GM13977 (cell line): ENCODE results near the gene TRMT61B.

ENCODE experiments used
- DNase-seq: peaks from one replicate; pipeline ENCODE4 v3.0.0; 2012; ENCODE audit warnings: low spot score
- in situ Hi-C: fragments of 300-500 bp; cut with MboI; formaldehyde crosslinking; loops from one replicate; pipeline ENCODE4 v1.12.0; 2022; ENCODE audit warnings: low sequenced_read_pairs, low pct_unique_long_range_greater_than_20kb, mixed read lengths, inconsistent platforms; ENCODE audit not compliant: unreplicated experiment
- TF ChIP-seq, protein P1 (sequence below): IDR thresholded peaks from 2 replicates; pipeline ENCODE4 v1.5.1; 2012; ENCODE audit warnings: mild to moderate bottlenecking, control low read depth; ENCODE audit not compliant: insufficient read depth; ENCODE audit errors: extremely low read depth, missing control alignments

TRMT61B gene

DNA sequence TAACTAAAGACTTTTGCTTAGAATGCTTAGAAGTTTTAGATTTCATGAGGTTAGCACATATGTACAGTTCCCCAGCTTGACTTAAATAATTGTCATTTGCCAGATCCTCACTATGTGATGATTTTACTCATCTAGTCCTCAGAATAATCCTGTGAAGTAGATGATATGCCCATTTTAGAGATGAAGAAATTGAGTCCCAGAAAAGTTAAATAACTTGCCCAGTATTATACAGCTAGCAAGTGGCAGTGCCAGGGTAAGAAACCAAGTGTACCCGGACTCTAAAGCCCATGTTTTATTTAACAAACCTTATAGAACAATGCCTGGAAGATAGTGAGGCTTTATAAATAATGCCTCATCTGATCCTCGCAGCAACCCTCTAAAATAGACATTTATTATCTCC, 31.1 kb downstream of the TRMT61B start:
- DNase-seq = no peak
- TF ChIP-seq, protein P1, sequence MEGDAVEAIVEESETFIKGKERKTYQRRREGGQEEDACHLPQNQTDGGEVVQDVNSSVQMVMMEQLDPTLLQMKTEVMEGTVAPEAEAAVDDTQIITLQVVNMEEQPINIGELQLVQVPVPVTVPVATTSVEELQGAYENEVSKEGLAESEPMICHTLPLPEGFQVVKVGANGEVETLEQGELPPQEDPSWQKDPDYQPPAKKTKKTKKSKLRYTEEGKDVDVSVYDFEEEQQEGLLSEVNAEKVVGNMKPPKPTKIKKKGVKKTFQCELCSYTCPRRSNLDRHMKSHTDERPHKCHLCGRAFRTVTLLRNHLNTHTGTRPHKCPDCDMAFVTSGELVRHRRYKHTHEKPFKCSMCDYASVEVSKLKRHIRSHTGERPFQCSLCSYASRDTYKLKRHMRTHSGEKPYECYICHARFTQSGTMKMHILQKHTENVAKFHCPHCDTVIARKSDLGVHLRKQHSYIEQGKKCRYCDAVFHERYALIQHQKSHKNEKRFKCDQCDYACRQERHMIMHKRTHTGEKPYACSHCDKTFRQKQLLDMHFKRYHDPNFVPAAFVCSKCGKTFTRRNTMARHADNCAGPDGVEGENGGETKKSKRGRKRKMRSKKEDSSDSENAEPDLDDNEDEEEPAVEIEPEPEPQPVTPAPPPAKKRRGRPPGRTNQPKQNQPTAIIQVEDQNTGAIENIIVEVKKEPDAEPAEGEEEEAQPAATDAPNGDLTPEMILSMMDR = no peak
- in situ Hi-C loops = no loop called here

DNA sequence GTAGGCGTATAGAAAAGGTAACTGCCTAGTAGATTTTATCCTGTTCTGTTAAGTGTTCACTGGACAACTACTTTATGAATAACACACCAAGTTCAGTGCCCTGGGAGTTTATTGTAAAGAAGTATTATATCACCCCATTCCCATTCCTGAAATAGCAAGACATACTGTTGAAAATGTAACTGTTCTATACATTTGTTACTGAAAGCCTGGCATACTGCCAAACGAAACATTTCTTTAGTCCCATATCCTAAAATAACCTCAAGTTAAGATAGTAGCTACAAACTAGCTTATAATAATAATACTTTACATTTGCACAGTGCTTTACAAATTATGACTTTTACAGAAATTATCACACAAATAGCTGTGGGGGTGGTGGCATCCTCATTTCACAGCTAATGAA, 34.3 kb downstream of the TRMT61B start:
- in situ Hi-C loops = no loop called here
- TF ChIP-seq, protein P1 = no peak

DNA sequence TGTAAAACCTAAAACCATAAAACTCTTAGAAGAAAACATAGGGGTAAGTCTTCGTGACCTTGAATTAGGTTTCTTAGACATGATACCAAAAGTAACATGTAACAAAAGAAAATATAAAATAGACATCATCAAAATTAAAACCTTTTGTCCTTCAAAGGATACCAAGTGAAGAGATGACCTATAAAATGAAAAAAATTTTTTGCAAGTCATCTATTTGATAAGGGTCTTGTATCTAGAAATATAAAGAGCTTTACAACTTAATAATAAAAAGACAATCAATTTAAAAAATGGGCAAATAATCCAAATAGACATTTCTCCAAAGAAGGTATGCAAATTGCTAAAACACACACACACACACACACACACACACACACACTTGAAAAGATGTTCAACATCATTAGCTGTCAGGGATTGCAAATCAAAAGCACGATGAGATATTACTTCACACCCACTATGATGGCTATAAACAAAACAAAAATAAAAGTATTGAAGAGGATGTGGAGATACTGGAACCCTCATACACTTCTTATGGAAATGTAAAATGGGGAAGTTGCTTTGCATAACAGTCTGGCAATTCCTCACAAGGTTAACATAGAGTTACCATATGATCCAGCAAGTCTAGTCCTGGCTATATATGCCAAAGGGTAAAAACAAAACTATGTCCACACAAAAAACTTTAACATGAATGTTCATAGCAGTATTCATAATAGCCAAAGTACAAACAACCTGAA, 36.2 kb downstream of the TRMT61B start:
- TF ChIP-seq, protein P1 = no peak
- DNase-seq = no peak
- in situ Hi-C loops = no loop called here

More for the DNA sequence above, 34.3 kb downstream of the TRMT61B start:
- DNase-seq = no peak

DNA sequence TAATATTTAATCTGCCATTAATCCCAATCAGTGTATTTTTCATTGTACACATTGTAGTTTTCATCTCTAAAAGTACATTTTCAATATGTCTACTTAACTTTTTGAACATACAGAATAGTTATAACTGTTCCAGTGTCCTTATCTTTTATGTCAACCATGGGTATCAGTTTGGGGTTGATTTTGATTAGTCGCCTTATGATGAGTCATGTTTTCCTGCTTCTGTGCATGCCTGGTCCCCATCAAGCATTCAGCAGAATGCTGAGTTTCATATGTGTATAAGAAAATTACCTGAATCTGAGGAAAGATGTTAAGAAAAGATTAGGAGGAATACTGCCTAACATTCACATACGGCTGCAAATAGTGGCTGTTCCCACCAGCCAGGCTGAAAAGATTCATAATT, 41.7 kb downstream of the TRMT61B start:
- in situ Hi-C loops = no loop called here
- TF ChIP-seq, protein P1 = no peak
- DNase-seq = no peak

DNA sequence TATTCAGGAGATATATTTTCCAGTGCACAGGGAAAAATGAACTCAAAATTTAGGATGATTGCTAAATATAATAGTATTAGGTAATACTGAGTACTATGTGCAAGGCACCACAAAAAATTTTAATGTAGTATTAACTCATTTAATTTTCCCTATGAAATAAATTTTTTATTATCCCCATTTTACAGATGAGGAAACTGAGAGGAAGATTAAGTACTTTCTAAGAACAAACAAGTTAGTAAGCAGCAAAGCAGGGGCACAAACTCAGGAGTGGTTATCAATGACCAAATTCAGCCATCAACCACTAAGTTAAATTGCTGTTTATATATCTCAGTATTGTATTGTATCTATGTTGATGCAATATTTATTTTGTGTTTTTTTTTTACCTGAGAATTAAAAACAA, 45.2 kb downstream of the TRMT61B start:
- DNase-seq = no peak
- TF ChIP-seq, protein P1 = no peak
- in situ Hi-C loops = no loop called here

DNA sequence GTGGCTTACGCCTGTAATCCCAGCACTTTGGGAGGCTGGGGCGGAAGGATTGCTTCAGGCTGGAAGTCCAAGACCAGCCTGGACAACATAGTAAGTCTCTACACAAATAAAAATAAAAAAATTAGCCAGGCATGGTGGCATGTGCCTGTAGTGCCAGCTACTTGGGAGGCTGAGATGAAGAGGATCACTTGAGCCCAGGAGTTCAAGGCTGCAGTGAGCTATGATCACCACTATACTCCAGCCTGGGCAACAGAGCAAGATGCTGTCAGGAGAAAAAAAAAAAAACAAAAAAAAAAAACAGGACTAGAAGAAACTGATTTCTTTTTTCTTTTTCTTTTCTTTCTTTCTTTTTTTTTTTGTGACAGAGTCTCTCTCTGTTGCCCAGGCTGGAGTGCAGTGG, 45.9 kb downstream of the TRMT61B start:
- DNase-seq = no peak
- TF ChIP-seq, protein P1 = no peak
- in situ Hi-C loops = no loop called here
